Measurements from ENCODE around the gene DGKE. TPM values are rescaled to one million over a fixed set of nuclear protein-coding genes. Genes with fewer than 3 reads are reported as not detected.

DGKE gene
- total and polyA plus RNA-seq, 2 of the 8 experiments (the other 6 are each of a cell fraction or from before 2014, with no cell fraction given) = 1.7 to 7.4 TPM

GRCh38 chr17:56899403-56899802, 65.5 kb downstream of the DGKE start:
- Histone ChIP-seq H4K8ac (ENCODE audit: extremely low read depth, insufficient read depth, low read length) (no peak overlapping the region), H3K4me3 (ENCODE audit: extremely low read depth in 1 of 4, insufficient read depth in 2 of 4, low read depth in 3 of 4, low read length in 4 of 4) (no peak overlapping the region), H4K91ac (replicated peaks; ENCODE audit: insufficient read length, low read length) (no peak overlapping the region), H2AK5ac (ENCODE audit: low read depth, low read length) (no peak overlapping the region), H2BK12ac (ENCODE audit: low read depth, low read length) (no peak overlapping the region), H3K9ac (replicated peaks in 1 of 4; ENCODE audit: extremely low read depth in 1 of 4, low read depth in 3 of 4, low read length in 3 of 4) (no peak overlapping the region), H3K4me2 (ENCODE audit: insufficient read depth in 1 of 2, low read depth in 2 of 2, low read length in 2 of 2) (no peak overlapping the region), H3K56ac (replicated peaks; ENCODE audit: insufficient read length, low read depth, low read length) (no peak overlapping the region), H3K79me2 (ENCODE audit: control insufficient read depth in 1 of 2, insufficient read depth in 2 of 2, low read length in 2 of 2) (no peaks in the 10 kb centered on the region), H3K14ac (ENCODE audit: insufficient read length) (no peak overlapping the region), H4K20me1 (replicated peaks in 1 of 2; ENCODE audit: control insufficient read depth in 1 of 2, insufficient read depth in 2 of 2, low read length in 2 of 2) (peaks cover 0 to 3% of the 10 kb centered on the region in 2 experiments), H3K79me1 (ENCODE audit: low read depth, low read length) (no peaks in the 10 kb centered on the region), H3K18ac (ENCODE audit: extremely low read depth, low read length) (no peak overlapping the region), H4K5ac (ENCODE audit: insufficient read length, low read depth, low read length) (no peak overlapping the region), H2BK20ac (ENCODE audit: low read length) (no peak overlapping the region), H3K27ac (ENCODE audit: low read depth, low read length) (no peak overlapping the region), H2BK5ac (ENCODE audit: low read depth, low read length) (no peak overlapping the region), H3K9me3 (ENCODE audit: insufficient read depth in 2 of 2, low read depth in 1 of 2, low read length in 1 of 2) (no peaks in the 10 kb centered on the region), H2BK120ac (replicated peaks; ENCODE audit: low read depth, low read length) (no peak overlapping the region), H2AFZ (ENCODE audit: low read length) (no peak overlapping the region), H3K36me3 (ENCODE audit: control insufficient read depth in 2 of 4, insufficient read depth in 4 of 4, low read length in 3 of 4) (peaks cover 9 to 50% (median 22%) of the 10 kb centered on the region in 4 experiments; a peak in 6 of 8 replicates), H3K27me3 (replicated peaks in 1 of 4; ENCODE audit: control insufficient read depth in 3 of 4, extremely low read depth in 1 of 4, insufficient read depth in 3 of 4, low read length in 3 of 4) (no peaks in the 10 kb centered on the region), H2BK15ac (ENCODE audit: low read length) (no peak overlapping the region), H3K4me1 (replicated peaks in 1 of 4; ENCODE audit: control insufficient read depth in 3 of 4, insufficient read depth in 4 of 4, low read length in 3 of 4) (peaks cover 0 to 3% (median 0%) of the 10 kb centered on the region in 4 experiments; a peak in 2 of 7 replicates), H3K4ac (replicated peaks; ENCODE audit: insufficient read length, low read depth, low read length) (no peak overlapping the region), H3K23ac (ENCODE audit: insufficient read length) (no peak overlapping the region), H3K23me2 (ENCODE audit: low read depth, low read length) (no peaks in the 10 kb centered on the region)
- POLR2A ChIA-PET (ENCODE audit: partially characterized antibody) = no interaction called here
- DNase-seq (ENCODE audit: low read depth in 1 of 2, low spot score in 2 of 2) (no peak), FAIRE-seq (no peak)
- CTCF ChIA-PET (ENCODE audit: partially characterized antibody) = interaction anchor here (0.6 to 1.8 kb wide), 8 partner anchors 9 to 113 kb away, joined by 3 to 8 read pairs (median 4); no protein-coding TSS in a partner anchor
- WGBS, 2 experiments (ENCODE audit: extremely low coverage in 1 of 2, insufficient coverage in 1 of 2, insufficient read length in 1 of 2, insufficient replicate concordance in 2 of 2, low coverage in 1 of 2, low lambda C conversion rate in 2 of 2, missing lambda C conversion rate in 1 of 2) = 90% methylated on average over 7 of the region's 7 CpGs; no CpG with 5 or more reads in 1 of the 2 experiments
- no peak for TF ChIP-seq SIX5 (IDR thresholded peaks at IDR 0.05; ENCODE audit: low read depth, low read length)
- TF ChIP-seq SP2 (IDR thresholded peaks at IDR 0.05; ENCODE audit: low read length) = no peak
- TF ChIP-seq RAD21 (IDR thresholded peaks at IDR 0.05 in 1 of 2, conservative IDR thresholded peaks at IDR 0.05 in 1 of 2; ENCODE audit: low read depth in 2 of 2, low read length in 2 of 2) = no peak
- no peak for TF ChIP-seq SIN3A (conservative IDR thresholded peaks at IDR 0.05 in 1 of 2, IDR thresholded peaks at IDR 0.05 in 1 of 2; ENCODE audit: low read depth in 1 of 2, low read length in 2 of 2)
- TF ChIP-seq MAX (IDR thresholded peaks at IDR 0.05) = no peak
- TF ChIP-seq CHD2 (IDR thresholded peaks at IDR 0.05; ENCODE audit: low read length) = no peak
- TF ChIP-seq E2F6 (IDR thresholded peaks at IDR 0.05) = no peak
- TF ChIP-seq CBX8 (IDR thresholded peaks at IDR 0.05; ENCODE audit: borderline replicate concordance, low read depth, low read length) = no peak
- no peak for TF ChIP-seq KDM4A (IDR thresholded peaks at IDR 0.05; ENCODE audit: low read depth, low read length, severe bottlenecking)
- TF ChIP-seq MAFK (IDR thresholded peaks at IDR 0.05; ENCODE audit: low read depth, low read length) = no peak
- no peak for TF ChIP-seq CREB1 (IDR thresholded peaks at IDR 0.05)
- no peak for TF ChIP-seq NANOG (IDR thresholded peaks at IDR 0.05; ENCODE audit: insufficient read depth, low read depth, low read length, poor library complexity, severe bottlenecking)
- TF ChIP-seq SIRT6 (IDR thresholded peaks at IDR 0.05; ENCODE audit: low read length) = no peak
- TF ChIP-seq RFX5 (IDR thresholded peaks at IDR 0.05; ENCODE audit: borderline replicate concordance, low read depth, low read length) = no peak
